ENCODE measurements around the gene SBSN.
A peak's percentile ranks its signal among the peaks of the same experiment; 100 is the strongest.

Gene SBSN

GRCh38 chr19:35552534-35553384, 24.6 kb upstream of the SBSN start:
- no peak for DNase-seq (ENCODE audit: low read depth)
- H3K4me3 ChIP-seq (ENCODE audit: low read length), result no peak overlapping the region
- peaks cover 18% of the 10 kb centered on the region for H3K27me3 ChIP-seq (replicated peaks; ENCODE audit: control insufficient read depth, insufficient read depth, low read length)
- no peaks in the 10 kb centered on the region for H3K36me3 ChIP-seq (ENCODE audit: control insufficient read depth, insufficient read depth, low read length, severe bottlenecking)
- H3K9ac ChIP-seq (ENCODE audit: low read length), result no peak overlapping the region
- H3K4me1 ChIP-seq (ENCODE audit: control insufficient read depth, insufficient read depth, low read length), result no peaks in the 10 kb centered on the region
- no peaks in the 10 kb centered on the region for H3K9me3 ChIP-seq (ENCODE audit: control insufficient read depth, low read length)

- DNase-seq (ENCODE audit: low read depth), result no peak
- H3K4me3 ChIP-seq (ENCODE audit: low read length), result no peak overlapping the region
Observed at GRCh38 chr19:35551091-35551810, 23.1 kb upstream of the SBSN start.

GRCh38 chr19:35549879-35550523, 21.9 kb upstream of the SBSN start:
- peaks cover 4% of the 10 kb centered on the region for H3K36me3 ChIP-seq (ENCODE audit: control insufficient read depth, insufficient read depth, low read length, severe bottlenecking)
- H3K9me3 ChIP-seq (ENCODE audit: control insufficient read depth, low read length), result no peaks in the 10 kb centered on the region
- H3K4me1 ChIP-seq (ENCODE audit: control insufficient read depth, insufficient read depth, low read length), result peaks cover 9% of the 10 kb centered on the region
- H3K4me3 ChIP-seq (ENCODE audit: low read length), result no peak overlapping the region
- H3K27me3 ChIP-seq (replicated peaks; ENCODE audit: control insufficient read depth, insufficient read depth, low read length), result no peaks in the 10 kb centered on the region
- no peak for DNase-seq (ENCODE audit: low read depth)
- H3K9ac ChIP-seq (ENCODE audit: low read length), result no peak overlapping the region

More at GRCh38 chr19:35551091-35551810, 23.1 kb upstream of the SBSN start:
- Histone ChIP-seq H3K9me3 (ENCODE audit: control insufficient read depth, low read length) (no peaks in the 10 kb centered on the region), H3K4me1 (ENCODE audit: control insufficient read depth, insufficient read depth, low read length) (peaks cover 6% of the 10 kb centered on the region), H3K36me3 (ENCODE audit: control insufficient read depth, insufficient read depth, low read length, severe bottlenecking) (peaks cover 4% of the 10 kb centered on the region), H3K27me3 (replicated peaks; ENCODE audit: control insufficient read depth, insufficient read depth, low read length) (peaks cover 6% of the 10 kb centered on the region), H3K9ac (ENCODE audit: low read length) (no peak overlapping the region)

GRCh38 chr19:35549174-35549788, 21.2 kb upstream of the SBSN start:
- Histone ChIP-seq H3K4me1 (ENCODE audit: control insufficient read depth, insufficient read depth, low read length) (peaks cover 14% of the 10 kb centered on the region), H3K27me3 (replicated peaks; ENCODE audit: control insufficient read depth, insufficient read depth, low read length) (no peaks in the 10 kb centered on the region), H3K4me3 (ENCODE audit: low read length) (no peak overlapping the region), H3K9ac (ENCODE audit: low read length) (no peak overlapping the region), H3K36me3 (ENCODE audit: control insufficient read depth, insufficient read depth, low read length, severe bottlenecking) (peaks cover 4% of the 10 kb centered on the region), H3K9me3 (ENCODE audit: control insufficient read depth, low read length) (no peaks in the 10 kb centered on the region)
- DNase-seq (ENCODE audit: low read depth), result peak; percentile 92

- Histone ChIP-seq H3K4me3 (ENCODE audit: low read length) (peak overlapping the region; percentile 97), H3K4me1 (ENCODE audit: control insufficient read depth, insufficient read depth, low read length) (peaks cover 19% of the 10 kb centered on the region), H3K9me3 (ENCODE audit: control insufficient read depth, low read length) (no peaks in the 10 kb centered on the region), H3K36me3 (ENCODE audit: control insufficient read depth, insufficient read depth, low read length, severe bottlenecking) (peaks cover 4% of the 10 kb centered on the region), H3K27me3 (replicated peaks; ENCODE audit: control insufficient read depth, insufficient read depth, low read length) (no peaks in the 10 kb centered on the region), H3K9ac (ENCODE audit: low read length) (peak overlapping the region; percentile 98)
- DNase-seq (ENCODE audit: low read depth), result no peak
Observed at GRCh38 chr19:35546532-35546931, 18.4 kb upstream of the SBSN start.

- Histone ChIP-seq H3K9me3 (ENCODE audit: control insufficient read depth, low read length) (no peaks in the 10 kb centered on the region), H3K36me3 (ENCODE audit: control insufficient read depth, insufficient read depth, low read length, severe bottlenecking) (peaks cover 4% of the 10 kb centered on the region), H3K9ac (ENCODE audit: low read length) (peak overlapping the region; percentile 98), H3K27me3 (replicated peaks; ENCODE audit: control insufficient read depth, insufficient read depth, low read length) (no peaks in the 10 kb centered on the region), H3K4me3 (ENCODE audit: low read length) (peak overlapping the region; percentile 97), H3K4me1 (ENCODE audit: control insufficient read depth, insufficient read depth, low read length) (peaks cover 19% of the 10 kb centered on the region)
- peak; percentile 61 for DNase-seq (ENCODE audit: low read depth)
Observed at GRCh38 chr19:35545855-35546381, 17.8 kb upstream of the SBSN start.

GRCh38 chr19:35545001-35545854, 17.1 kb upstream of the SBSN start, which contains the start of gene TMEM147:
Gene TMEM147, plus strand, starts transcription at chr19:35545626. Its CDS starts 114 bp downstream, at chr19:35545740.
- peak within 1 kb of the TSS; percentile 97 for H3K4me3 ChIP-seq (ENCODE audit: low read length)
- DNase-seq (ENCODE audit: low read depth), result peak; percentile 96
- H3K36me3 ChIP-seq (ENCODE audit: control insufficient read depth, insufficient read depth, low read length, severe bottlenecking), result peaks cover 8% of the 10 kb centered on the region
- H3K4me1 ChIP-seq (ENCODE audit: control insufficient read depth, insufficient read depth, low read length), result peaks cover 19% of the 10 kb centered on the region
- no peaks in the 10 kb centered on the region for H3K27me3 ChIP-seq (replicated peaks; ENCODE audit: control insufficient read depth, insufficient read depth, low read length)
- peak within 1 kb of the TSS; percentile 98 for H3K9ac ChIP-seq (ENCODE audit: low read length)
- H3K9me3 ChIP-seq (ENCODE audit: control insufficient read depth, low read length), result no peaks in the 10 kb centered on the region

- Histone ChIP-seq H3K9me3 (ENCODE audit: control insufficient read depth, low read length) (no peaks in the 10 kb centered on the region), H3K36me3 (ENCODE audit: control insufficient read depth, insufficient read depth, low read length, severe bottlenecking) (peaks cover 11% of the 10 kb centered on the region), H3K27me3 (replicated peaks; ENCODE audit: control insufficient read depth, insufficient read depth, low read length) (no peaks in the 10 kb centered on the region), H3K4me3 (ENCODE audit: low read length) (peak overlapping the region; percentile 97), H3K4me1 (ENCODE audit: control insufficient read depth, insufficient read depth, low read length) (peaks cover 19% of the 10 kb centered on the region), H3K9ac (ENCODE audit: low read length) (peak overlapping the region; percentile 98)
- DNase-seq (ENCODE audit: low read depth), result no peak
Observed at GRCh38 chr19:35544110-35544802, 16.1 kb upstream of the SBSN start.

- Histone ChIP-seq H3K9me3 (ENCODE audit: control insufficient read depth, low read length) (no peaks in the 10 kb centered on the region), H3K9ac (ENCODE audit: low read length) (no peak overlapping the region), H3K27me3 (replicated peaks; ENCODE audit: control insufficient read depth, insufficient read depth, low read length) (no peaks in the 10 kb centered on the region), H3K4me3 (ENCODE audit: low read length) (peak overlapping the region; percentile 97), H3K36me3 (ENCODE audit: control insufficient read depth, insufficient read depth, low read length, severe bottlenecking) (peaks cover 11% of the 10 kb centered on the region), H3K4me1 (ENCODE audit: control insufficient read depth, insufficient read depth, low read length) (peaks cover 19% of the 10 kb centered on the region)
- DNase-seq (ENCODE audit: low read depth), result no peak
Observed at GRCh38 chr19:35543280-35544109, 15.4 kb upstream of the SBSN start.
